SK-N-SH (cell line): ENCODE measurements around the gene NPIPA5. TPM values are rescaled to one million over a fixed set of nuclear protein-coding genes. Genes with fewer than 3 reads are reported as not detected.
"Not testable (repeated sequence)": the region's sequence is repeated elsewhere in the genome, so short reads cannot be mapped to it uniquely, and the experiment has no call there.

Experiments used
- CTCF ChIA-PET: fragments of 300-600, 350-600 bp; formaldehyde crosslinking; extraction: SDS; loops from one replicate; lab custom pipeline; 2021; lab: Yijun Ruan, JAX
- POLR2A ChIA-PET: fragments of 350-600 bp; sonication (Branson Sonifier 250); formaldehyde crosslinking; extraction: SDS; loops from one replicate; lab custom pipeline; 2020; ENCODE audit warnings: antibody characterized with exemption, inconsistent platforms; lab: Yijun Ruan, JAX
- DNase-seq: peaks from one replicate; pipeline ENCODE4 v3.0.0; 2012
- H2AFZ ChIP-seq: fragments of 200-600 bp; sonication (generic); 2 replicates; pipeline ENCODE4 v1.8.1; 2016; ENCODE audit warnings: antibody characterized with exemption, mild to moderate bottlenecking, low read depth
- H3F3A ChIP-seq: fragments of 200-600 bp; sonication (generic); replicated peaks from 2 replicates; pipeline ENCODE3; 2016; ENCODE audit warnings: antibody characterized with exemption, mild to moderate bottlenecking; ENCODE audit not compliant: insufficient read depth
- H3K27ac ChIP-seq, 2 experiments: fragments of 200-500 bp in 1 of 2; fragments of 200-600 bp in 1 of 2; sonication (Bioruptor generic) in 1 of 2; sonication (generic), shearing (Covaris generic) in 1 of 2; 2 replicates each; pipeline versions ENCODE4 v1.5.1 to v1.6.1; 2014 to 2016; ENCODE audit warnings: low read depth in 2 of 2, inconsistent platforms in 1 of 2, low read length in 1 of 2, mild to moderate bottlenecking in 1 of 2, mixed read lengths in 1 of 2
- H3K27me3 ChIP-seq: fragments of 200-600 bp; sonication (generic), shearing (Covaris generic); 2 replicates; pipeline ENCODE4 v1.6.1; 2016; ENCODE audit warnings: mixed run types; ENCODE audit not compliant: insufficient read depth
- H3K36me3 ChIP-seq, 2 experiments: fragments of 200-500 bp in 1 of 2; fragments of 200-600 bp in 1 of 2; sonication (Bioruptor generic) in 1 of 2; sonication (generic) in 1 of 2; replicated peaks in 1 of 2; 2 replicates each; pipeline versions ENCODE3 to v1.5.1; 2014 to 2016; ENCODE audit warnings: low read length in 1 of 2, mild to moderate bottlenecking in 1 of 2; ENCODE audit not compliant: insufficient read depth in 2 of 2, control insufficient read depth in 1 of 2
- H3K4me1 ChIP-seq, 2 experiments: fragments of 200-500 bp in 1 of 2; fragments of 200-600 bp in 1 of 2; sonication (Bioruptor generic) in 1 of 2; sonication (generic), shearing (Covaris generic) in 1 of 2; 2 replicates each; pipeline versions ENCODE4 v1.5.1 to v1.6.1; 2014 to 2016; ENCODE audit warnings: low read depth in 1 of 2, low read length in 1 of 2, mixed run types in 1 of 2; ENCODE audit not compliant: insufficient read depth in 2 of 2, control insufficient read depth in 1 of 2
- H3K4me2 ChIP-seq: fragments of 200-600 bp; sonication (generic), shearing (Covaris generic); 2 replicates; pipeline ENCODE4 v1.6.1; 2017; ENCODE audit warnings: mixed run types
- H3K4me3 ChIP-seq, 2 experiments: fragments of 200-500 bp in 1 of 2; fragments of 200-600 bp in 1 of 2; sonication (Bioruptor generic) in 1 of 2; sonication (generic), shearing (Covaris generic) in 1 of 2; 2 replicates each; pipeline versions ENCODE4 v1.5.1 to v1.8.1; 2014 to 2016; ENCODE audit warnings: low read depth in 2 of 2, inconsistent platforms in 1 of 2, low read length in 1 of 2, mild to moderate bottlenecking in 1 of 2, mixed read lengths in 1 of 2, moderate library complexity in 1 of 2
- H3K79me2 ChIP-seq: fragments of 200-600 bp; sonication (generic); 2 replicates; pipeline ENCODE4 v1.8.1; 2017; ENCODE audit warnings: mild to moderate bottlenecking; ENCODE audit not compliant: insufficient read depth
- H3K9ac ChIP-seq: fragments of 200-600 bp; sonication (generic); 2 replicates; pipeline ENCODE4 v1.6.1; 2017; ENCODE audit warnings: mixed run types
- H3K9me2 ChIP-seq: fragments of 200-600 bp; sonication (generic); 2 replicates; pipeline ENCODE4 v1.6.1; 2017; ENCODE audit warnings: mixed run types
- H3K9me3 ChIP-seq: fragments of 200-600 bp; sonication (generic); 2 replicates; pipeline ENCODE4 v1.6.1; 2017; ENCODE audit warnings: mixed run types, mild to moderate bottlenecking, moderate library complexity
- H4K20me1 ChIP-seq: fragments of 200-600 bp; sonication (generic); 2 replicates; pipeline ENCODE4 v1.6.1; 2017; ENCODE audit warnings: mild to moderate bottlenecking, mixed run types; ENCODE audit not compliant: insufficient read depth
- WGBS: methylation state at CpG from one replicate; pipeline ENCODE4 v1.1.6; 2017; ENCODE audit warnings: low lambda C conversion rate; 5-methylcytosine and 5-hydroxymethylcytosine counted together
- polyA plus RNA-seq, 3 experiments: library from polyadenylated mRNA; depleted of rRNA; stranded (reverse); fragments of >200 nt; gene quantifications; 2 replicates each; pipeline ENCODE4 v1.2.3, GENCODE V29; 2012

Gene NPIPA5
- polyA plus RNA-seq, 1 of the 3 experiments (the other 2 are of a cell fraction): 0.46 TPM

DNA sequence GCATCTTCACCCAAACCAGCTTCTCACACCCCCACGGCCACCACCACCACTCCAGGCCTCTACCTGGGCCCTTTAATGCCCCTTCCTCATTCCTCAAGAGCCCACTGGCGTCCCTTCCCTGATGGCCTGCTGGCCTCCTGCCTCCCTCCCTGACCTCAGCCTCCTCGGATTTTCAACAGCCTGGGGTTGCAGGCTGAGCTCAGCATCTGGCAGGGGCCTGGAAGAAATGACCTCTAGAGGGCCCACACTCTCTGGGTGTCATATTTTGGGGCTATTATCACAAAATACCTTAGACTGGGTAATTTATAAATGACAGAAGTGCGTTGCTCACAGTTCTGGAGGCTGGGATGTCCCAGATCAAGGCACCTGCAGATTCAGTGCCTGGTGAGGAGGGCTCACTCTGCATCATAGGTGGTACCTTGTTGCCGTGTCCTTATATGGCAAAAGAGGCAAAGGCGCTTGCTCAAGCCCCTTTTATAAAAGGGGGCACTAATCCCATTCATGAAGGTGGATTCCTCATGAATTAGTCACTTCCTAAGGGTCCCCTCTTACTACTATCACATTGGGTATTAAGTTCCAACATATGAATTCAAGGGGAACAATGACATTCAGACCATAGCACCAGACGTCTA, 40.0 kb downstream of the NPIPA5 start:
- H3K9me3 ChIP-seq, H3K4me1 ChIP-seq, H3F3A ChIP-seq, H3K27ac ChIP-seq, POLR2A ChIA-PET, H3K27me3 ChIP-seq, H3K4me2 ChIP-seq, H3K9ac ChIP-seq, H2AFZ ChIP-seq, H4K20me1 ChIP-seq, CTCF ChIA-PET, H3K9me2 ChIP-seq, H3K4me3 ChIP-seq, H3K36me3 ChIP-seq, H3K79me2 ChIP-seq, DNase-seq: not testable (repeated sequence)
- 50% methylated on average over 1 of the region's 7 CpGs for WGBS

DNA sequence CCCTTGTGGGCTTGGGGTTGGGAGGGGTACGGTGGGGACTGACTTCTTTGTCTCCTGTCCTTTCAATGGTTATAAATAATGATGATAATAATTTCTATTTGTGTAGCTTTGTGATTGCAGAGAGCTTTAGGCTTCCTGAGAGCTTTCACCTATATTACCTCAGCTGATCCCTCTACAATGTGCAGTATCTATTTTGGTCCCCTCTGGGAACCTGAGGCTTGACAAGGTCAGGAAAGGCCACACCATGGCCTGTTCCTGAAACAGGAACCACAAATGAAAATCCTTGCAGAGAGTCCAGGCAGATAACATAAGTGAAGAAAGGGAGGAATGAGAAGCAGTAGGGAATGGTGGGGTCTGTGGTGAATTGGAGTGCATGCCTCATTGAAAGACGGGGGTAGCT, 42.5 kb downstream of the NPIPA5 start:
- H3F3A ChIP-seq, CTCF ChIA-PET, H2AFZ ChIP-seq: not testable (repeated sequence)

GRCh38 chr16:15333969-15334368, 44.1 kb downstream of the NPIPA5 start:
- H3K9me2 ChIP-seq, H3K4me2 ChIP-seq, H3F3A ChIP-seq, H3K36me3 ChIP-seq, POLR2A ChIA-PET, H3K27me3 ChIP-seq, H3K4me1 ChIP-seq, H3K79me2 ChIP-seq, H3K27ac ChIP-seq, CTCF ChIA-PET, H2AFZ ChIP-seq, H3K4me3 ChIP-seq, H3K9me3 ChIP-seq, H3K9ac ChIP-seq, DNase-seq, H4K20me1 ChIP-seq: not testable (repeated sequence)
- WGBS: 85% methylated on average over 2 of the region's 5 CpGs

More for the DNA sequence above, 42.5 kb downstream of the NPIPA5 start:
- H3K9ac ChIP-seq, H3K4me3 ChIP-seq, H3K4me1 ChIP-seq, H3K27me3 ChIP-seq, H3K27ac ChIP-seq, H3K9me2 ChIP-seq, H3K79me2 ChIP-seq, H3K4me2 ChIP-seq, H4K20me1 ChIP-seq, H3K9me3 ChIP-seq, DNase-seq, POLR2A ChIA-PET, H3K36me3 ChIP-seq: not testable (repeated sequence)
- WGBS: no CpG with 5 or more reads among the region's 2 CpGs

DNA sequence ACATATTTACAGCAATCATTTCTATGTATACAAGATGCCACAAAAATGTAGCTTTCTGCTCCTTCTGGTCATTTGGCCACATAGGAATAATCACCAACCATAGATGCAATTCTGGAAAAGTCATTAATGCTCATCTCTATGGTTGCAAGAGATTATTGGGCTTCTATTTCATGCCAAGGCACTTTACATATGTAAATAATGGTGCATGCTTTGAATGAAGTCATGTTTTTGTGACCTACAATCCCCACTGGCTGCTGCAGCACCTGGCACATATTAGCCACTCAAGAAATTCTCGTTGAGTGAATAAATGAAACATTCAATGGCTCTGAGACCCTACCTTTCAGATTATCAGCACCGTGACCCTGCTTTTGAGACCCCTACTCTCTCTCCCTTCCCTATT, 47.1 kb downstream of the NPIPA5 start:
- H3K36me3 ChIP-seq, H3K4me2 ChIP-seq, POLR2A ChIA-PET, H3K9me3 ChIP-seq, H3K9me2 ChIP-seq, DNase-seq, H2AFZ ChIP-seq, H4K20me1 ChIP-seq, H3K27ac ChIP-seq, H3K4me3 ChIP-seq, H3K9ac ChIP-seq, H3K4me1 ChIP-seq, H3K79me2 ChIP-seq, H3K27me3 ChIP-seq, H3F3A ChIP-seq, CTCF ChIA-PET: not testable (repeated sequence)
- no CpG with 5 or more reads among the region's 2 CpGs for WGBS

GRCh38 chr16:15324954-15325353, 53.1 kb downstream of the NPIPA5 start:
- H3K9me3 ChIP-seq, H3K9me2 ChIP-seq, H3K36me3 ChIP-seq, H3K79me2 ChIP-seq, H3K27me3 ChIP-seq, POLR2A ChIA-PET, H2AFZ ChIP-seq, DNase-seq, H4K20me1 ChIP-seq, H3K4me1 ChIP-seq, CTCF ChIA-PET, H3F3A ChIP-seq, H3K4me2 ChIP-seq, H3K4me3 ChIP-seq, H3K27ac ChIP-seq, H3K9ac ChIP-seq: not testable (repeated sequence)
- WGBS: 79% methylated on average over 2 of the region's 4 CpGs

GRCh38 chr16:15323373-15323772, 54.7 kb downstream of the NPIPA5 start:
- H3K9ac ChIP-seq, H3K27ac ChIP-seq, POLR2A ChIA-PET, H3F3A ChIP-seq, H4K20me1 ChIP-seq, H3K4me2 ChIP-seq, DNase-seq, H3K9me3 ChIP-seq, H3K4me1 ChIP-seq, H3K9me2 ChIP-seq, H3K27me3 ChIP-seq, H3K79me2 ChIP-seq, CTCF ChIA-PET, H3K4me3 ChIP-seq, H3K36me3 ChIP-seq, H2AFZ ChIP-seq: not testable (repeated sequence)
- 74% methylated on average over 2 of the region's 6 CpGs for WGBS
